Prostate gland (tissue), 2 donors: Measurements from ENCODE around the gene SLC25A21.

Experiments used
- POLR2AphosphoS5 ChIP-seq: sonication (generic); formaldehyde crosslinking; IDR thresholded peaks from one replicate; pipeline ENCODE4 v1.6.1; 2017; ENCODE audit warnings: antibody characterized with exemption
- TF ChIP-seq, protein P1 (sequence below), 4 experiments: fragments of 200-600 bp in 2 of 4; fragments of 450-650 bp in 2 of 4; sonication (generic) in 2 of 4; IDR thresholded peaks; 1 replicate in 3 of 4; 2 replicates in 1 of 4; pipeline ENCODE4 v1.5.1; 2016 to 2019; ENCODE audit warnings: antibody characterized with exemption in 4 of 4, mild to moderate bottlenecking in 2 of 4, moderate library complexity in 2 of 4

DNA sequence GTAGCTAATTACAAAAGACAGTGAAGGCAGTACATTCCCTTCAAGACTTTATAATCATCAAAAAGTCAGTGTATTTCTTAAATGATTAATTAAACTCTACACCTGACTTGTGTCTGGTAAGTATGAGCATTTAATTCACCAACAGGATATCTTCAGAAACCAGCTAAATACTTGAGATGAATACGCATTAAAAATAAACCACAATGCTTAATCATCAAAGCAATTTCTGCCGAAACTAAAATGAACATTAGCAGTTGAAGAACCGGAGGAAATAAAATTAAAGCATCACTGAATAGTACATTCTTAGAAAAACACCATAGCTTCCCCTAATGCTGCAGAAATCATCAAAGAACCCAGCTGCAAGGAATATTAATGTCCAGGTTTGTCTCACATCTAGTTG lies 32.7 kb downstream of the SLC25A21 start:
- TF ChIP-seq, protein P1, sequence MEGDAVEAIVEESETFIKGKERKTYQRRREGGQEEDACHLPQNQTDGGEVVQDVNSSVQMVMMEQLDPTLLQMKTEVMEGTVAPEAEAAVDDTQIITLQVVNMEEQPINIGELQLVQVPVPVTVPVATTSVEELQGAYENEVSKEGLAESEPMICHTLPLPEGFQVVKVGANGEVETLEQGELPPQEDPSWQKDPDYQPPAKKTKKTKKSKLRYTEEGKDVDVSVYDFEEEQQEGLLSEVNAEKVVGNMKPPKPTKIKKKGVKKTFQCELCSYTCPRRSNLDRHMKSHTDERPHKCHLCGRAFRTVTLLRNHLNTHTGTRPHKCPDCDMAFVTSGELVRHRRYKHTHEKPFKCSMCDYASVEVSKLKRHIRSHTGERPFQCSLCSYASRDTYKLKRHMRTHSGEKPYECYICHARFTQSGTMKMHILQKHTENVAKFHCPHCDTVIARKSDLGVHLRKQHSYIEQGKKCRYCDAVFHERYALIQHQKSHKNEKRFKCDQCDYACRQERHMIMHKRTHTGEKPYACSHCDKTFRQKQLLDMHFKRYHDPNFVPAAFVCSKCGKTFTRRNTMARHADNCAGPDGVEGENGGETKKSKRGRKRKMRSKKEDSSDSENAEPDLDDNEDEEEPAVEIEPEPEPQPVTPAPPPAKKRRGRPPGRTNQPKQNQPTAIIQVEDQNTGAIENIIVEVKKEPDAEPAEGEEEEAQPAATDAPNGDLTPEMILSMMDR (IDR thresholded peaks at IDR 0.05): no peak
- no peak for TF ChIP-seq POLR2AphosphoS5
